K562 (cell line): Measurements from ENCODE around the gene LENG8.

Experiments used
- CEBPB ChIP-seq: fragments of 450-650 bp; IDR thresholded peaks from 2 replicates; pipeline ENCODE4 v1.6.1; 2016; ENCODE audit warnings: missing genetic modification characterization, missing compliant biosample characterization
- FOXP1 ChIP-seq: sonication (generic); formaldehyde crosslinking; IDR thresholded peaks from 2 replicates; pipeline ENCODE4 v1.8.0; 2022; ENCODE audit warnings: mild to moderate bottlenecking, missing genetic modification reagents
- NCOA1 ChIP-seq: fragments of 450-650 bp; IDR thresholded peaks from 2 replicates; pipeline ENCODE4 v1.6.1; 2016; ENCODE audit warnings: low read depth
- NFATC3 ChIP-seq: fragments of 450-650 bp; IDR thresholded peaks from 2 replicates; pipeline ENCODE4 v1.6.1; 2017; ENCODE audit warnings: mild to moderate bottlenecking
- NUFIP1 ChIP-seq: fragments of 450-650 bp; IDR thresholded peaks from 2 replicates; pipeline ENCODE4 v1.6.1; 2018; ENCODE audit not compliant: partially characterized antibody
- SREBF2 ChIP-seq: sonication (generic); formaldehyde crosslinking; IDR thresholded peaks from 2 replicates; pipeline ENCODE4 v1.4.0; 2020; ENCODE audit warnings: mild to moderate bottlenecking, missing genetic modification reagents
- TF ChIP-seq, protein P1 (sequence below): fragments of 450-650 bp; IDR thresholded peaks from 2 replicates; pipeline ENCODE4 v1.6.1; 2016; ENCODE audit warnings: mild to moderate bottlenecking
- TF ChIP-seq, protein P2 (sequence below): sonication (generic); formaldehyde crosslinking; IDR thresholded peaks from 2 replicates; pipeline ENCODE4 v1.9.0; 2022; ENCODE audit warnings: mild to moderate bottlenecking, missing genetic modification reagents
- TF ChIP-seq, protein P3 (sequence below), 2 experiments: fragments of 450-650 bp; IDR thresholded peaks; 2 replicates each; pipeline ENCODE4 v1.6.1; 2018; ENCODE audit warnings: mild to moderate bottlenecking in 2 of 2, low read depth in 1 of 2; ENCODE audit not compliant: partially characterized antibody in 2 of 2
- TF ChIP-seq, protein P4 (sequence below), 3 experiments: IDR thresholded peaks in 2 of 3; conservative IDR thresholded peaks in 1 of 3; 2 replicates each; pipeline ENCODE4 v1.5.1; 2011 to 2012; ENCODE audit warnings: low read length in 3 of 3, mild to moderate bottlenecking in 3 of 3, control low read depth in 2 of 3, improper control_type of control experiment in 1 of 3, inconsistent platforms in 1 of 3, low read depth in 1 of 3, mixed read lengths in 1 of 3, moderate library complexity in 1 of 3; ENCODE audit not compliant: insufficient read depth in 2 of 3
- TF ChIP-seq, protein P5 (sequence below): fragments of 450-650 bp; formaldehyde crosslinking; IDR thresholded peaks from 2 replicates; pipeline ENCODE4 v1.4.0; 2020; ENCODE audit warnings: mild to moderate bottlenecking, moderate library complexity

DNA sequence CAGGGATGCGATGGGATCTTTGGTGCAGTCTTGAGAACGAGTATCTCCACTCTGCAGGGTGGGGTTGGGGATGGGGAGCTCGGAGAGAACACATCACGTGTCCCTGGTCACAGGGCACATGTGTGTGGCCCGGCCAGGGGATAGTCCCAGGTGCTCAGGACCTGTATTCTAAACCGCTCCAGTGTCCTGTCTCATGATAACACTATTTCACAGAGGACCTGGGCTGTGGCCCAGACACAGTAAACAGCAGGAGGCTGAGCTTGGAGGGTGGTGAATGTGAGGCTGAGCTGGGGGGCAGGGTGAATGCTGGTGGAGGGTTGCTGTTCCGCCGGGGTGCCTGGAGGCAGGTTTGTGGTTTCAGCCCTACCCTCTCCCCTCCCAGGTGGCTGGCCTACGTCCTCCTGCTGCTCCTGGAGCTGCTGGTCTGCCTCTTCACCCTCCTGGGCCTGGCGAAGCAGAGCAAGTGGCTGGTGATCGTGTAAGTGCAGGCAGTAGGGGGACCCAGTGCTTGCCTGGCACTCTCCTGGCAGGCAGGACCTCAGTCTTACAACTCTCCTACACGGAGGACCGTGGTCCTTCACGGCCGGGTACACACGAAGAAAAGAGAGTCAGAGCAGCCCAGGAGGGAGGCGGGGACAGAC lies 22.6 kb upstream of the LENG8 start:
- TF ChIP-seq SREBF2 (CRISPR knock-in tag) (no peak), NFATC3 (no peak), NCOA1 (no peak), FOXP1 (CRISPR knock-in tag) (no peak), CEBPB (tag) (no peak), NUFIP1 (no peak)
- TF ChIP-seq, protein P1, sequence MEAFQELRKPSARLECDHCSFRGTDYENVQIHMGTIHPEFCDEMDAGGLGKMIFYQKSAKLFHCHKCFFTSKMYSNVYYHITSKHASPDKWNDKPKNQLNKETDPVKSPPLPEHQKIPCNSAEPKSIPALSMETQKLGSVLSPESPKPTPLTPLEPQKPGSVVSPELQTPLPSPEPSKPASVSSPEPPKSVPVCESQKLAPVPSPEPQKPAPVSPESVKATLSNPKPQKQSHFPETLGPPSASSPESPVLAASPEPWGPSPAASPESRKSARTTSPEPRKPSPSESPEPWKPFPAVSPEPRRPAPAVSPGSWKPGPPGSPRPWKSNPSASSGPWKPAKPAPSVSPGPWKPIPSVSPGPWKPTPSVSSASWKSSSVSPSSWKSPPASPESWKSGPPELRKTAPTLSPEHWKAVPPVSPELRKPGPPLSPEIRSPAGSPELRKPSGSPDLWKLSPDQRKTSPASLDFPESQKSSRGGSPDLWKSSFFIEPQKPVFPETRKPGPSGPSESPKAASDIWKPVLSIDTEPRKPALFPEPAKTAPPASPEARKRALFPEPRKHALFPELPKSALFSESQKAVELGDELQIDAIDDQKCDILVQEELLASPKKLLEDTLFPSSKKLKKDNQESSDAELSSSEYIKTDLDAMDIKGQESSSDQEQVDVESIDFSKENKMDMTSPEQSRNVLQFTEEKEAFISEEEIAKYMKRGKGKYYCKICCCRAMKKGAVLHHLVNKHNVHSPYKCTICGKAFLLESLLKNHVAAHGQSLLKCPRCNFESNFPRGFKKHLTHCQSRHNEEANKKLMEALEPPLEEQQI: no peak
- TF ChIP-seq, protein P2, sequence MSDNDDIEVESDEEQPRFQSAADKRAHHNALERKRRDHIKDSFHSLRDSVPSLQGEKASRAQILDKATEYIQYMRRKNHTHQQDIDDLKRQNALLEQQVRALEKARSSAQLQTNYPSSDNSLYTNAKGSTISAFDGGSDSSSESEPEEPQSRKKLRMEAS: no peak
- TF ChIP-seq, protein P3, sequence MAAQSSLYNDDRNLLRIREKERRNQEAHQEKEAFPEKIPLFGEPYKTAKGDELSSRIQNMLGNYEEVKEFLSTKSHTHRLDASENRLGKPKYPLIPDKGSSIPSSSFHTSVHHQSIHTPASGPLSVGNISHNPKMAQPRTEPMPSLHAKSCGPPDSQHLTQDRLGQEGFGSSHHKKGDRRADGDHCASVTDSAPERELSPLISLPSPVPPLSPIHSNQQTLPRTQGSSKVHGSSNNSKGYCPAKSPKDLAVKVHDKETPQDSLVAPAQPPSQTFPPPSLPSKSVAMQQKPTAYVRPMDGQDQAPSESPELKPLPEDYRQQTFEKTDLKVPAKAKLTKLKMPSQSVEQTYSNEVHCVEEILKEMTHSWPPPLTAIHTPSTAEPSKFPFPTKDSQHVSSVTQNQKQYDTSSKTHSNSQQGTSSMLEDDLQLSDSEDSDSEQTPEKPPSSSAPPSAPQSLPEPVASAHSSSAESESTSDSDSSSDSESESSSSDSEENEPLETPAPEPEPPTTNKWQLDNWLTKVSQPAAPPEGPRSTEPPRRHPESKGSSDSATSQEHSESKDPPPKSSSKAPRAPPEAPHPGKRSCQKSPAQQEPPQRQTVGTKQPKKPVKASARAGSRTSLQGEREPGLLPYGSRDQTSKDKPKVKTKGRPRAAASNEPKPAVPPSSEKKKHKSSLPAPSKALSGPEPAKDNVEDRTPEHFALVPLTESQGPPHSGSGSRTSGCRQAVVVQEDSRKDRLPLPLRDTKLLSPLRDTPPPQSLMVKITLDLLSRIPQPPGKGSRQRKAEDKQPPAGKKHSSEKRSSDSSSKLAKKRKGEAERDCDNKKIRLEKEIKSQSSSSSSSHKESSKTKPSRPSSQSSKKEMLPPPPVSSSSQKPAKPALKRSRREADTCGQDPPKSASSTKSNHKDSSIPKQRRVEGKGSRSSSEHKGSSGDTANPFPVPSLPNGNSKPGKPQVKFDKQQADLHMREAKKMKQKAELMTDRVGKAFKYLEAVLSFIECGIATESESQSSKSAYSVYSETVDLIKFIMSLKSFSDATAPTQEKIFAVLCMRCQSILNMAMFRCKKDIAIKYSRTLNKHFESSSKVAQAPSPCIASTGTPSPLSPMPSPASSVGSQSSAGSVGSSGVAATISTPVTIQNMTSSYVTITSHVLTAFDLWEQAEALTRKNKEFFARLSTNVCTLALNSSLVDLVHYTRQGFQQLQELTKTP (IDR thresholded peaks at IDR 0.05; ENCODE audit: low read depth in 1 of 2, partially characterized antibody in 2 of 2): no peak
- TF ChIP-seq, protein P4, sequence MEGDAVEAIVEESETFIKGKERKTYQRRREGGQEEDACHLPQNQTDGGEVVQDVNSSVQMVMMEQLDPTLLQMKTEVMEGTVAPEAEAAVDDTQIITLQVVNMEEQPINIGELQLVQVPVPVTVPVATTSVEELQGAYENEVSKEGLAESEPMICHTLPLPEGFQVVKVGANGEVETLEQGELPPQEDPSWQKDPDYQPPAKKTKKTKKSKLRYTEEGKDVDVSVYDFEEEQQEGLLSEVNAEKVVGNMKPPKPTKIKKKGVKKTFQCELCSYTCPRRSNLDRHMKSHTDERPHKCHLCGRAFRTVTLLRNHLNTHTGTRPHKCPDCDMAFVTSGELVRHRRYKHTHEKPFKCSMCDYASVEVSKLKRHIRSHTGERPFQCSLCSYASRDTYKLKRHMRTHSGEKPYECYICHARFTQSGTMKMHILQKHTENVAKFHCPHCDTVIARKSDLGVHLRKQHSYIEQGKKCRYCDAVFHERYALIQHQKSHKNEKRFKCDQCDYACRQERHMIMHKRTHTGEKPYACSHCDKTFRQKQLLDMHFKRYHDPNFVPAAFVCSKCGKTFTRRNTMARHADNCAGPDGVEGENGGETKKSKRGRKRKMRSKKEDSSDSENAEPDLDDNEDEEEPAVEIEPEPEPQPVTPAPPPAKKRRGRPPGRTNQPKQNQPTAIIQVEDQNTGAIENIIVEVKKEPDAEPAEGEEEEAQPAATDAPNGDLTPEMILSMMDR (IDR thresholded peaks at IDR 0.05 in 2 of 3, conservative IDR thresholded peaks at IDR 0.05 in 1 of 3; ENCODE audit: insufficient read depth in 2 of 3, low read depth in 1 of 3, low read length in 3 of 3): no peak
- TF ChIP-seq, protein P5, sequence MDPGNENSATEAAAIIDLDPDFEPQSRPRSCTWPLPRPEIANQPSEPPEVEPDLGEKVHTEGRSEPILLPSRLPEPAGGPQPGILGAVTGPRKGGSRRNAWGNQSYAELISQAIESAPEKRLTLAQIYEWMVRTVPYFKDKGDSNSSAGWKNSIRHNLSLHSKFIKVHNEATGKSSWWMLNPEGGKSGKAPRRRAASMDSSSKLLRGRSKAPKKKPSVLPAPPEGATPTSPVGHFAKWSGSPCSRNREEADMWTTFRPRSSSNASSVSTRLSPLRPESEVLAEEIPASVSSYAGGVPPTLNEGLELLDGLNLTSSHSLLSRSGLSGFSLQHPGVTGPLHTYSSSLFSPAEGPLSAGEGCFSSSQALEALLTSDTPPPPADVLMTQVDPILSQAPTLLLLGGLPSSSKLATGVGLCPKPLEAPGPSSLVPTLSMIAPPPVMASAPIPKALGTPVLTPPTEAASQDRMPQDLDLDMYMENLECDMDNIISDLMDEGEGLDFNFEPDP: no peak
